OCI-LY1 (cell line): ENCODE results near the gene ABCC6.
"Not testable (repeated sequence)": the region's sequence is repeated elsewhere in the genome, so short reads cannot be mapped to it uniquely, and the experiment has no call there.

Experiments used
- H2AFZ ChIP-seq: fragments of 200-600 bp; sonication (generic), shearing (Covaris generic); 2 replicates; pipeline ENCODE4 v1.6.0; 2014; ENCODE audit warnings: antibody characterized with exemption, mild to moderate bottlenecking, low read length
- H3F3A ChIP-seq: fragments of 200-600 bp; sonication (generic), shearing (Covaris generic); 2 replicates; pipeline ENCODE4 v1.6.0; 2014; ENCODE audit warnings: mild to moderate bottlenecking, antibody characterized with exemption, low read length, moderate library complexity; ENCODE audit not compliant: insufficient read depth
- H3K27ac ChIP-seq: fragments of 200-600 bp; sonication (generic); 2 replicates; pipeline ENCODE4 v1.5.1; 2014; ENCODE audit warnings: low read length, mixed run types, mild to moderate bottlenecking, low read depth; ENCODE audit not compliant: poor library complexity, severe bottlenecking
- H3K27me3 ChIP-seq: fragments of 200-600 bp; sonication (generic); 2 replicates; pipeline ENCODE4 v1.6.0; 2014; ENCODE audit warnings: antibody characterized with exemption, mild to moderate bottlenecking, low read length, moderate library complexity; ENCODE audit not compliant: insufficient read depth
- H3K36me3 ChIP-seq: fragments of 200-600 bp; sonication (generic); 2 replicates; pipeline ENCODE4 v1.6.1; 2014; ENCODE audit warnings: mild to moderate bottlenecking, antibody characterized with exemption, low read length, moderate library complexity, mixed read lengths; ENCODE audit not compliant: insufficient read depth
- H3K4me1 ChIP-seq: fragments of 200-600 bp; sonication (generic); 2 replicates; pipeline ENCODE4 v1.5.1; 2014; ENCODE audit warnings: mild to moderate bottlenecking, low read length, moderate library complexity; ENCODE audit not compliant: insufficient read depth, severe bottlenecking
- H3K4me2 ChIP-seq: fragments of 200-600 bp; sonication (generic), shearing (Covaris generic); 2 replicates; pipeline ENCODE4 v1.6.1; 2014; ENCODE audit warnings: low read length
- H3K4me3 ChIP-seq: fragments of 200-600 bp; sonication (generic); 2 replicates; pipeline ENCODE4 v1.5.1; 2014; ENCODE audit warnings: low read length, low read depth, mild to moderate bottlenecking, mixed read lengths; ENCODE audit not compliant: poor library complexity, severe bottlenecking
- H3K79me2 ChIP-seq: fragments of 200-600 bp; shearing (Covaris generic); 2 replicates; pipeline ENCODE4 v1.6.1; 2016; ENCODE audit warnings: mixed run types, low read length, mixed read lengths; ENCODE audit not compliant: insufficient read depth
- H3K9ac ChIP-seq: fragments of 200-600 bp; sonication (generic), shearing (Covaris generic); 2 replicates; pipeline ENCODE4 v1.6.1; 2014; ENCODE audit warnings: mild to moderate bottlenecking, low read length, mixed read lengths
- H3K9me2 ChIP-seq: fragments of 200-600 bp; sonication (generic), shearing (Covaris generic); 2 replicates; pipeline ENCODE4 v1.6.1; 2014; ENCODE audit warnings: low read depth, mild to moderate bottlenecking, low read length, mixed read lengths
- H3K9me3 ChIP-seq: fragments of 200-600 bp; shearing (Covaris generic); 2 replicates; pipeline ENCODE4 v1.6.1; 2014; ENCODE audit warnings: low read length, mixed read lengths
- H4K20me1 ChIP-seq: fragments of 200-600 bp; sonication (generic), shearing (Covaris generic); 2 replicates; pipeline ENCODE4 v1.6.0; 2016; ENCODE audit warnings: mild to moderate bottlenecking, low read length; ENCODE audit not compliant: insufficient read depth
- EZH2 ChIP-seq: fragments of 200-600 bp; sonication (generic), shearing (Covaris generic); IDR thresholded peaks from 2 replicates; pipeline ENCODE4 v1.8.0; 2017; ENCODE audit warnings: borderline replicate concordance, mixed run types, mild to moderate bottlenecking, antibody characterized with exemption, low read length, moderate library complexity, mixed read lengths
- TF ChIP-seq, protein P1 (sequence below): fragments of 200-600 bp; sonication (generic), shearing (Covaris generic); IDR thresholded peaks from 2 replicates; pipeline ENCODE4 v1.5.1; 2017; ENCODE audit warnings: mild to moderate bottlenecking, antibody characterized with exemption, low read length, moderate library complexity, mixed read lengths

The ABCC6 gene

DNA sequence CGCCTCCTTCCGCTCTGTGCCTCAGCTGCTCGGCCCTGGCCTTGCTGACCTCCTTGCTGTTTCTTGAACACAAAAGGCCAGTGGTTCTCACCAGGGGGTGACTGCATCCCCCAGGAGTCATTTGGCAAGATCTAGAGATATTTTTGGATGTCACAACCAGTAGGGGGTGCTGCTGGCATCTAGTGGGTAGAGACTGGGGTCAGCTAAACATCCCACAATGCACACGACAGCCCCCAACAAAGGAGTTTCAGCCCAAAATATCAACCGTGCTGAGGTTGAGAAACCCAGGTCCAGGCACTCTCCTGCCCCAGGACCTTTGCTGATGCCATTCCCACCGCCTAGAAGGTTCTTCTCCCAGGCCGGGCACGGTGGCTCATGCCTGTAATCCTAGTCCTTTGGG is 39.7 kb downstream of the ABCC6 start:
- Histone ChIP-seq H3K4me3 (no peak overlapping the region), H3K9me3 (no peaks in the 10 kb centered on the region), H3K9ac (no peak overlapping the region), H2AFZ (no peak overlapping the region), H3K27me3 (no peaks in the 10 kb centered on the region; the same call in 1 of the 2 replicates), H4K20me1 (no peaks in the 10 kb centered on the region), H3K36me3 (no peaks in the 10 kb centered on the region), H3K79me2 (no peaks in the 10 kb centered on the region), H3K4me2 (no peak overlapping the region), H3K9me2 (no peaks in the 10 kb centered on the region), H3K27ac (no peak overlapping the region), H3F3A (no peaks in the 10 kb centered on the region), H3K4me1 (no peaks in the 10 kb centered on the region)
- no peak for TF ChIP-seq EZH2
- TF ChIP-seq, protein P1, sequence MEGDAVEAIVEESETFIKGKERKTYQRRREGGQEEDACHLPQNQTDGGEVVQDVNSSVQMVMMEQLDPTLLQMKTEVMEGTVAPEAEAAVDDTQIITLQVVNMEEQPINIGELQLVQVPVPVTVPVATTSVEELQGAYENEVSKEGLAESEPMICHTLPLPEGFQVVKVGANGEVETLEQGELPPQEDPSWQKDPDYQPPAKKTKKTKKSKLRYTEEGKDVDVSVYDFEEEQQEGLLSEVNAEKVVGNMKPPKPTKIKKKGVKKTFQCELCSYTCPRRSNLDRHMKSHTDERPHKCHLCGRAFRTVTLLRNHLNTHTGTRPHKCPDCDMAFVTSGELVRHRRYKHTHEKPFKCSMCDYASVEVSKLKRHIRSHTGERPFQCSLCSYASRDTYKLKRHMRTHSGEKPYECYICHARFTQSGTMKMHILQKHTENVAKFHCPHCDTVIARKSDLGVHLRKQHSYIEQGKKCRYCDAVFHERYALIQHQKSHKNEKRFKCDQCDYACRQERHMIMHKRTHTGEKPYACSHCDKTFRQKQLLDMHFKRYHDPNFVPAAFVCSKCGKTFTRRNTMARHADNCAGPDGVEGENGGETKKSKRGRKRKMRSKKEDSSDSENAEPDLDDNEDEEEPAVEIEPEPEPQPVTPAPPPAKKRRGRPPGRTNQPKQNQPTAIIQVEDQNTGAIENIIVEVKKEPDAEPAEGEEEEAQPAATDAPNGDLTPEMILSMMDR: peak; percentile 42; the same call in 1 of the 2 replicates

- H3K4me2 ChIP-seq: no peak overlapping the region
- no peaks in the 10 kb centered on the region; the same call in 1 of the 2 replicates for H3K27me3 ChIP-seq
- TF ChIP-seq, protein P1: no peak
- TF ChIP-seq EZH2: no peak
- H4K20me1 ChIP-seq: no peaks in the 10 kb centered on the region
- no peaks in the 10 kb centered on the region for H3K79me2 ChIP-seq
- H3K27ac ChIP-seq: no peak overlapping the region
- H3F3A ChIP-seq: no peaks in the 10 kb centered on the region
- no peaks in the 10 kb centered on the region for H3K4me1 ChIP-seq
- no peak overlapping the region for H2AFZ ChIP-seq
- no peaks in the 10 kb centered on the region for H3K9me3 ChIP-seq
- no peaks in the 10 kb centered on the region for H3K9me2 ChIP-seq
- H3K9ac ChIP-seq: no peak overlapping the region
- no peaks in the 10 kb centered on the region for H3K36me3 ChIP-seq
- H3K4me3 ChIP-seq: no peak overlapping the region
Measured at GRCh38 chr16:16182918-16183317, 40.4 kb downstream of the ABCC6 start.

DNA sequence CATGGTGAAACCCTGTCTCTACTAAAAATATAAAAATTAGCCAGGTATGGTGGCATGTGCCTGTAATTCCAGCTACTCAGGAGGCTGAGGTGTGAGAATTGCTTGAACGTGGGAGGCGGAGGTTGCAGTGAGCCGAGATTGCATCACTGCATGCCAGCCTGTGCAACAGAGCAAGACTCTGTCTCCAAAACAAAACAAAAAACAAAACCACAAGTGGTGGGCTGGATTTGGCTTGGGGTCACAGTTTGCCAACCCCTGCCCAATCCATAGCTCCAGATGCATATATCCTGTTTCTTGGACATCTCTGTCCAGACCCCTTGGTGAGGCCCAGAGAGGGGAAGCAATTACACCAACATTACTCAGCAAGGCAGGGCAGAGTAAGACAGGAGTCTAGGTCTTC is 41.5 kb downstream of the ABCC6 start:
- H3K36me3 ChIP-seq, H3K9ac ChIP-seq, H4K20me1 ChIP-seq, H3K27ac ChIP-seq, H3K9me3 ChIP-seq, H3K4me3 ChIP-seq, H3F3A ChIP-seq, H3K4me1 ChIP-seq, H3K27me3 ChIP-seq, H3K79me2 ChIP-seq, H3K9me2 ChIP-seq, H3K4me2 ChIP-seq, H2AFZ ChIP-seq: not testable (repeated sequence)

DNA sequence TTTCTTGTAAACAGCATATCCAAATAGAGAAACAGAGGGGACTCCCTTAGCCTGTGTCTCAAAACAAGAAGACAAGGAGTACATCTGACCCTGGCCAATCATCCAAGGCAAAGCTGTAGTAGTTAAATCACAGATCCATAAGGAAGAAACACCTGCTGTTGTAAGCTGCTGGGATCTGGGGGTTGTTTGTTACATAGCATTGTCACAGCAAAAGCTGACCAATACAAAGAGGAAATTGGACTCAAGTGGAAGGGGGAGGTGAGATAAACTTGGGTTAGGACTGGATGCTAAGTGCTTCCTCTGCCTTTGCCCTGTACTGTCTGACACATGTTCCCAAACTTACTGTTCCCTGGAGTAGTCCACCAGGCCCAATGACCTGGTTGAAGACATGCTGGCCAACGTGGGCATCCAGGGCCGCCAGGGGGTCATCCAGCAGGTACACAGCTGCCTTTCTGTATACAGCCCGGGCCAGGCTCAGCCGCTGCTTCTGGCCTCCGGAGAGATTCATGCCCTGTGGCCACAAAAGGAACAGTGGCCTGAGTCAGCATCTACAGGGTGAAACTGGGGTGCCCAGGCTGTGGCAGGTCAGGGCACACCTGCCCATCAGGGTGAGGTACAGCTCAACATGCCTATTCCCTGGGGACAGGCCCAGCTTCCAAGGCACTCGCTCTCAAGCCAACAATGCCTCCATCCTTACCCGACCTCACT is 44.7 kb downstream of the ABCC6 start:
- H3K36me3 ChIP-seq: no peaks in the 10 kb centered on the region
- H3F3A ChIP-seq: no peaks in the 10 kb centered on the region
- no peaks in the 10 kb centered on the region for H3K79me2 ChIP-seq
- H3K4me2 ChIP-seq: no peak overlapping the region
- H3K27me3 ChIP-seq: no peaks in the 10 kb centered on the region; the same call in 1 of the 2 replicates
- no peaks in the 10 kb centered on the region for H3K9me3 ChIP-seq
- no peak overlapping the region for H2AFZ ChIP-seq
- no peak overlapping the region for H3K27ac ChIP-seq
- H4K20me1 ChIP-seq: no peaks in the 10 kb centered on the region
- no peaks in the 10 kb centered on the region for H3K4me1 ChIP-seq
- no peaks in the 10 kb centered on the region for H3K9me2 ChIP-seq
- H3K9ac ChIP-seq: no peak overlapping the region
- no peak overlapping the region for H3K4me3 ChIP-seq
- no peak for TF ChIP-seq EZH2
- TF ChIP-seq, protein P1: no peak
